HG03045 (cell line): ENCODE measurements around the gene PWWP2A.
"Not testable (repeated sequence)": the region's sequence is repeated elsewhere in the genome, so short reads cannot be mapped to it uniquely, and the experiment has no call there.

Experiments used
- ATAC-seq: cut with Tn5 transposase; IDR thresholded peaks from one replicate; pipeline ENCODE4 v1.9.1; 2021; ENCODE audit warnings: mild to moderate bottlenecking, moderate library complexity; ENCODE audit not compliant: unreplicated experiment

The PWWP2A gene

DNA sequence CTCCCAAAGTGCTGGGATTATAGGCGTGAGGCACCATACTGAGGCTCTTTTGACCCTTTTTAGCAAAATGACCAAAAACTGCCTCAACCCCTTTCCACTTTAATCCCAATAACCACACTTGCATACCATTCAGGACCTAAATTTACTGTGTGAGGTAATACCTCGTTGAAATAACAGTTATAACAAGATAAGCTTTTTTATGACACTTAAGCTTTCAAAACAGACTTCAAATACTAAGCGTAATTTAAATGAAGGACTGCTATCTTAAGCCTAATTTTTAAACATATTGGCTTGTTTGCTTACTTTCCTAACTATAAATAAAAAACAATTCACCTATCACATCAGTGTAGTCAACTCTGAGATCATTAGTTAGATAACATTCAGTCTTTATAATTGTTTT lies 37.8 kb downstream of the PWWP2A start:
- ATAC-seq, result no peak

DNA sequence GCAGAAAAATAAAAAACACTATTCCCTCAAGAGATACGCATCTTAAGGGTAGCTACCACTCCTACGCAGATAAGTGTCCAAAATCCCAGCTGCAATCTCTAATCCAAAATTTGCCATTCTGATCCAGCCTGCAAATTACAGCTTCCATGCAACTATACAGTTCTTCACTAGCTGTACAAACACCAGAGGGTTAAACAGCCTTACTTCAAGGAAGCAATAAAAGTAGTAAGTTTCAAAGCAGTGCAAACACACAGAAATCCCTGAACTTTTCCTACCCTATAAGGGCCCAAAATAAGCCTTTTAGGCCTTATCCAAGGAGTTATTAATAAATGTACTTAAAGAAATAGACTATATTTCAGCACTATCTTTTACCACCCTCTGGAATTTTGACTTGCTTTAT lies 39.5 kb downstream of the PWWP2A start:
- ATAC-seq, result no peak

GRCh38 chr5:160076997-160077396 lies 42.3 kb downstream of the PWWP2A start:
- no peak for ATAC-seq

- ATAC-seq, result no peak
Observed at GRCh38 chr5:160075073-160075472, 44.2 kb downstream of the PWWP2A start.

DNA sequence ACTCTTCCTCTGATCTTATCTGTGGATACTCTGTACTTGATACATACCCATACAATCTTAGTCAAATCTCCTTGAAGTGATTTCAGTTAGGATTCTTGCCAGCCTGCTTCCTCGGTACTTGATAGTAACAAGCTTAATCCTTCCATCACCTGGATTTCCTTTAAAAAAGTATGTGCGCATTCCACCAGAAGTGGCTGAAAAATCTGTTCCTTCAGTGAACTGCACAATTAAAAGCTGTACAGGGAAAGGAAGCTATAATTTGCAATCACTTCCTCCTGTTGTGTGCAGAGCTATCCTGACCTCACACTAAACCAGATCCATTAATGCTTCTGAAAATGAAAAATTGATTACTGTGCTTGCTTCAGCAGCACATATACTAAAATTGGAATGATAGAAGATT lies 47.3 kb downstream of the PWWP2A start:
- no peak for ATAC-seq

DNA sequence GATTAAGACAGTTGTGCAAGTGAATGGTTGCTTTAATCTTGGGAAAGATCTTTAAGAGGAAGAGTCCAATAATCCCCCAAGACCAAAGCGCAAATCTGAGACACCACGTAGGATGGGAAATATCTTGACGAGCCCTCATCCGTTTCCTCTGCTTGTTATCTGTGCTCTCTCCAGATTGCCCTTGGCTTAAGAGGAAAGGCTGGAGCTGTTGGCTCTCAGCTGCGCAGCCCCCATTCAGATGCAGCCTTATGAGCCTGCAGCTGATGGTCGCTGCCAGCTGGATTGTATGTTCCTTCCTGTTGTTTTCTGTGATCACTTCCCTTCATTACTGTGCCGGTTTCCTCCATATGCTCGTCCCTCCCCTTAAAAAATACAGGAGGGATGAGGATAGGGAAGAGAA lies 47.7 kb downstream of the PWWP2A start:
- ATAC-seq, result no peak

- not testable (repeated sequence) for ATAC-seq
Observed at GRCh38 chr5:160069120-160069519, 50.1 kb downstream of the PWWP2A start.

- no peak for ATAC-seq
Observed at GRCh38 chr5:160064995-160065614, 54.1 kb downstream of the PWWP2A start.

DNA sequence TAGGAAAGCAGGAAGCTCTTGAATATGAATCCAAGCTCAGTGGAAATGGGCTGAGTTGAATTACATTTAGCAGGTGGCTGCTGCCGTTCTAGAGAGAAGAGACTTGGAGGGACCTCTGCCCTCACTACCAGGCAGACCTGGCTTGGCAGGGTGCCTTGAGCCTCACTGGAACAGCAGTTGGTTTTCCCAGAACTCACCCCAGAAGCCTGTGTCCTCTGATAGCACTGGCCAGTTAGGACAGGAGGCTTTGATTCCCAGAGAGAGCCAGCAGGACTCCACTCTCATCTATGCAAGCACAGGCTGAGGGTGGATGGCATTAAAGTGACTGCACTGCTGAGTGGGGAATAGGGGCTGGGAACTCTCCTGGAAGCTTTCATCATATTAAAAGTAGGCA lies 54.8 kb downstream of the PWWP2A start:
- no peak for ATAC-seq

DNA sequence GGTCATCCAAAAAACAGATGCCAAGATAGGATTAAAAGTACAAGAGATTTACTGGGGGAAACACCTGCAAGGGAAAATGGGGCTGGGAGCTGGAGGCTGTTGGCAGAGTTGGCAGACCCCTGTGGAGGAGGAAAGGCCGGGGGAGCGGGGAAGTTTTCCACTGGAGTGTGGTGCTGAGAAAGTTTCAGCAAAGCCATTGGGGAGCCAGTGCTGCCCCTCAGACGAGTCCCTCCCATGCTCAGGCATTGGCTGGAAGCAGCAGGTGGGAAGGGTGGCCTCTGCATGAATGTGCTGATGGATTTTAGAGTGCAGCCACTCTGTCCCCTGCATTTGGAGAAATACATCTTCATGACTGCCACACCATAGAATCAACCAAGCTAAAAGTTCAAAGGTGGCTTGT lies 57.5 kb downstream of the PWWP2A start:
- ATAC-seq, result no peak

DNA sequence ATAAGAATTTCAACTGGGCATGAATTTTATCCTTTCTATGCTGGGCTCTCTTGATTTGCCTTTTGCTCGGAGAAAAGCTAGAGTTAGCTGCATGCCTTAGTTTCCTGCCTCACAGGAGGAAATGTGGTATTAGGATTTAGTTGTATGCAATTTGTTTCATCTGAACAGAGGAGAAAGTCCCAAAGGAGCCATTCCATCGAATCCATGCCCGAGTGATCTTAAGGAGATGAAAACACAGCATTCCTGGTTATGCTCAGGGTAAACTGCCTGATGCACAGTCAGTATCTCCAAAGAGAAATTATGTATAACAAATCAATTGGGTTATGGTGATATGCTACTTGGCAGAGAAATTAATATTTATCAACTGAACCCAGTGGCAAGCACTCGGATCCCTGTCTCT lies 59.2 kb downstream of the PWWP2A start:
- no peak for ATAC-seq

DNA sequence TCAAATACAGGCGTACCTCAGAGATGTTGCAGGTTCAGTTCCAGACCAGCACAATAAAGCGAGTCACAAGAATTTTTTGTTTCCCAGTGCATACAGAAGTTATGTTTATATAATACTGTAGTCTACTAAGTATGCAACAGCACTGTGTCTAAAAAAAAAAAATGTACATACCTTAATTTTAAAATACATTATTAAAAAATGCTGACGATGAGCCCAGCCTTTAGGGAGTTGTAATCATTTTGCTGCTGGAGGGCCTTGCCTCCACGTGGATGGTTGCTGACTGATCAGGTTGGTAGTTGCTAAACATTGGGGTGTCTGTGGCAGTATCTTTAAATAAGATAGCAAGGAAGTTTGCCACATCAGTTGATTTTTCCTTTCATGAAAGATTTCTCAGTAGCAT lies 62.0 kb downstream of the PWWP2A start:
- ATAC-seq, result no peak

- ATAC-seq, result no peak
Observed at GRCh38 chr5:160054831-160055230, 64.4 kb downstream of the PWWP2A start.

- ATAC-seq, result no peak
Observed at GRCh38 chr5:160054047-160054446, 65.2 kb downstream of the PWWP2A start.

DNA sequence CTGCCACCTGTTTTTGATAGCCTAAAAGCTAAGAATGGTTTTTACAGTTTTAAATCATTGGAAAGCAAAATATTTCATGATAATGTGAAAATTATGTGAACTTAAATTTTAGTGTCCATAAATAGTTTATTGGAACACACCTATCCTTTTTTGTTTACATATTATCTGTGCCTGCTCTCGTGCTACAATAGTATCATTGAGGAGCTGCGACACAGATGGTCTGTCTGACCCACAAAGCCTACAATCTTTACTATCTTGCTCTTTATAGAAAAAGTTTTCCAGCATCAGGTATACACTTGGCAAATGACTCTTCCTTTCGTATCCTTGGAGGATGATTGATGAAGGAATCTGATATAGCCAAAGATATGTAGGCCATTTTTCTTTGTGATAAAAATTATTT lies 70.2 kb downstream of the PWWP2A start:
- ATAC-seq, result no peak

- ATAC-seq, result no peak
Observed at GRCh38 chr5:160048131-160048530, 71.1 kb downstream of the PWWP2A start.

GRCh38 chr5:160047423-160047822 lies 71.8 kb downstream of the PWWP2A start:
- ATAC-seq, result no peak

GRCh38 chr5:160044967-160045366 lies 74.3 kb downstream of the PWWP2A start:
- ATAC-seq, result no peak

DNA sequence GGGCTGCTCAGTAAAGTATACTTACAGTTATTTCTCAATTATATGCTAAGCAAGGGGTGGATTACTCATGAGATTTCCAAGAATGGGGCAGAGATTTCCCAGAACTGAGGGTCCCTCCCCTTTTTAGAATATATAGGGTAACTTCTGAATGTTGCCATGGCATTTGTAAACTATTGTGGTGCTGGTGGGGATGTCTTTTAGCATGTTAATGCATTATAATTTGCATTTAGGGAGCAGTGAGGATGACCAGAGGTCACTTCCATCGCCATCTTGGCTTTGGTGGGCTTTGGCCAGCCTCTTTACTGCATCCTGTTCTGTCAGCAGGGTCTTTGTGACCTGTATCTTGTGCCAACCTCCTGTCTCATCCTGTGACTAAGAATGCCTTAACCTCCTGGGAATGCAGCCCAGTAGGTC lies 74.9 kb downstream of the PWWP2A start:
- ATAC-seq, result no peak

DNA sequence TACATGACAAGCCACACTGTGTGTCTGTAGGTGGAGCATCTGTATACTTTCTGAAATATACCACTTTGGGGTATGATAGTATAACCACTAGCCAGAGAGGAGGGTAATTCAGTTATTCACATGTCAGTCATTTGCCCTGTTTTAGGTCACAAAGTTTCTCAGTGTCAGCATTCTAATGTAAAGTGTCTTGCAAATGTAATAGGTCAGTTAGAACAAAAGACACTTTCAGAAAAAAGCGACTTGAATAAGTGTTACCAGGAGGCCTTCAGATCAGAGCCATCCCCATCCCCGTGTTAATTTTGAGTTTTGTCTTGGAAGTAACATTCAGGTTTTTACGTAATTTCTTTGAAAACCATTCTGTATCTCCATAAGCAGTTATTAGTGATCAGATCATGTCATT lies 76.6 kb downstream of the PWWP2A start:
- no peak for ATAC-seq
